HepG2 (cell line): ENCODE measurements around the gene CLNS1A. TPM values are rescaled to one million over a fixed set of nuclear protein-coding genes. Genes with fewer than 3 reads are reported as not detected.

ENCODE experiments used
- ATAC-seq: fragments of 200-7000 bp; cut with Tn5 transposase; 3 replicates; pipeline ENCODE4 v1.9.1; 2020; ENCODE audit warnings: mild to moderate bottlenecking, moderate library complexity
- BruUV-seq: library from RNA; stranded (reverse); fragments of 400-500 nt; replicated peaks from 2 replicates; lab custom pipeline; 2021; lab: Mats Ljungman, UMichigan
- CTCF ChIA-PET: fragments of 300-600 bp; formaldehyde crosslinking; extraction: SDS; loops from one replicate; lab custom pipeline; 2021; ENCODE audit warnings: low total read pairs, inconsistent platforms, low intra/inter-chr PET ratio; lab: Yijun Ruan, JAX
- POLR2A ChIA-PET: fragments of 350-600 bp; sonication (Branson Sonifier 250); formaldehyde crosslinking; loops from one replicate; lab custom pipeline; 2020; ENCODE audit warnings: antibody characterized with exemption, inconsistent platforms; lab: Yijun Ruan, JAX
- DNase-seq: peaks from one replicate; pipeline ENCODE4 v3.0.0-alpha.2; 2015; ENCODE audit warnings: low spot score
- FAIRE-seq: peaks from 3 replicates; lab custom pipeline; 2011; peaks lifted over from hg19 to GRCh38; lab: Jason Lieb, UNC
- H2AFZ ChIP-seq: one replicate; pipeline ENCODE4 v1.6.1; 2011; ENCODE audit warnings: low read length, inconsistent platforms
- H3K27ac ChIP-seq: fragments of 300-600 bp; 3 replicates; pipeline ENCODE4 v1.8.0; 2011; ENCODE audit warnings: mixed run types, mild to moderate bottlenecking, mixed read lengths, low read length, inconsistent platforms; ENCODE audit not compliant: insufficient read depth; ENCODE audit errors: extremely low read length
- H3K27me3 ChIP-seq, 2 experiments: fragments of 200-600 bp in 1 of 2; 2 replicates in 1 of 2; 3 replicates in 1 of 2; pipeline versions ENCODE4 v1.6.0 to v1.8.0; 2011; ENCODE audit warnings: low read length in 2 of 2, mild to moderate bottlenecking in 2 of 2, moderate library complexity in 2 of 2, inconsistent platforms in 1 of 2; ENCODE audit not compliant: insufficient read depth in 2 of 2, control insufficient read depth in 1 of 2
- H3K36me3 ChIP-seq, 2 experiments: fragments of 200-600 bp in 1 of 2; replicated peaks in 1 of 2; 2 replicates in 1 of 2; 3 replicates in 1 of 2; pipeline versions ENCODE4 v1.5.1 to v1.8.0; 2011; ENCODE audit warnings: low read length in 2 of 2, inconsistent platforms in 1 of 2; ENCODE audit not compliant: insufficient read depth in 2 of 2, control insufficient read depth in 1 of 2
- H3K4me1 ChIP-seq: 2 replicates; pipeline ENCODE4 v1.5.1; 2012; ENCODE audit warnings: low read length, inconsistent platforms; ENCODE audit not compliant: insufficient read depth
- H3K4me2 ChIP-seq: 2 replicates; pipeline ENCODE4 v1.6.0; 2011; ENCODE audit warnings: low read depth, low read length, inconsistent platforms
- H3K4me3 ChIP-seq, 3 experiments: fragments of 200-600 bp in 1 of 3; sonication (generic), shearing (Covaris generic) in 1 of 3; replicated peaks in 1 of 3; 2 replicates each; pipeline ENCODE4 v1.5.1; 2011 to 2016; ENCODE audit warnings: low read length in 3 of 3, inconsistent platforms in 2 of 3, low read depth in 2 of 3, mild to moderate bottlenecking in 2 of 3, control low read depth in 1 of 3, mixed read lengths in 1 of 3; ENCODE audit not compliant: insufficient read depth in 1 of 3
- H3K79me2 ChIP-seq: one replicate; pipeline ENCODE4 v1.6.1; 2011; ENCODE audit warnings: low read length, inconsistent platforms; ENCODE audit not compliant: insufficient read depth
- H3K9ac ChIP-seq: 2 replicates; pipeline ENCODE4 v1.6.0; 2011; ENCODE audit warnings: mild to moderate bottlenecking, low read depth, low read length, inconsistent platforms; ENCODE audit not compliant: insufficient read depth
- H3K9me3 ChIP-seq: 2 replicates; pipeline ENCODE4 v1.5.1; 2012; ENCODE audit warnings: mild to moderate bottlenecking, low read length
- H4K20me1 ChIP-seq: 2 replicates; pipeline ENCODE4 v1.6.0; 2011; ENCODE audit warnings: inconsistent platforms, mild to moderate bottlenecking, low read length, moderate library complexity; ENCODE audit not compliant: insufficient read depth
- ADNP ChIP-seq: sonication (generic); formaldehyde crosslinking; IDR thresholded peaks from 2 replicates; pipeline ENCODE4 v1.4.0; 2020; ENCODE audit warnings: missing genetic modification reagents
- CEBPB ChIP-seq: IDR thresholded peaks from 2 replicates; pipeline ENCODE4 v1.6.1; 2011; ENCODE audit warnings: low read depth, low read length, improper control_type of control experiment, borderline replicate concordance
- LCORL ChIP-seq, 2 experiments: fragments of 450-650 bp in 1 of 2; sonication (generic) in 1 of 2; formaldehyde crosslinking in 1 of 2; IDR thresholded peaks; 2 replicates each; pipeline versions ENCODE4 v1.5.0 to v1.6.1; 2017 to 2020; ENCODE audit warnings: antibody characterized with exemption in 1 of 2, missing genetic modification reagents in 1 of 2
- MAF1 ChIP-seq: sonication (generic); formaldehyde crosslinking; IDR thresholded peaks from 2 replicates; pipeline ENCODE4 v1.5.0; 2020; ENCODE audit warnings: missing genetic modification reagents, borderline replicate concordance
- ZFP91 ChIP-seq: sonication (generic); formaldehyde crosslinking; IDR thresholded peaks from 2 replicates; pipeline ENCODE4 v1.9.0; 2022; ENCODE audit warnings: missing genetic modification reagents, mild to moderate bottlenecking, borderline replicate concordance
- ZMYM4 ChIP-seq: sonication (generic); formaldehyde crosslinking; IDR thresholded peaks from 2 replicates; pipeline ENCODE4 v1.8.1; 2023; ENCODE audit warnings: mild to moderate bottlenecking, missing genetic modification reagents
- ZNF30 ChIP-seq: sonication (generic); formaldehyde crosslinking; IDR thresholded peaks from 2 replicates; pipeline ENCODE4 v1.5.0; 2020; ENCODE audit warnings: mild to moderate bottlenecking, missing genetic modification reagents
- WGBS: methylation state at CpG from one replicate; pipeline ENCODE4 v1.1.6; 2017; ENCODE audit warnings: low lambda C conversion rate; 5-methylcytosine and 5-hydroxymethylcytosine counted together
- in situ Hi-C: cut with HindIII; loops from 2 replicates; pipeline ENCODE4 v1.10.0; 2017; ENCODE audit warnings: low pct_unique_long_range_greater_than_20kb; ENCODE audit not compliant: extremely low pct_ligation_motif_present
- intact Hi-C: fragments of 100-400 bp; cut with micrococcal nuclease; formaldehyde crosslinking; loops from one replicate; pipeline ENCODE4 v1.10.0; 2022; ENCODE audit not compliant: unreplicated experiment
- polyA plus RNA-seq, 8 experiments: library from polyadenylated mRNA; depleted of rRNA in 3 of 8; stranded (reverse) in 7 of 8; unstranded in 1 of 8; fragments of >200 nt; fragmentation: Illumina TruSeq in 4 of 8; extraction: Trizol in 4 of 8; gene quantifications; 2 replicates each; pipeline versions ENCODE4 v1.2.1 to v1.2.3, GENCODE V29; 2011 to 2016; ENCODE audit warnings: low read depth in 4 of 8, missing spikeins in 1 of 8, mixed read lengths in 1 of 8; ENCODE audit not compliant: insufficient read depth in 1 of 8
- total RNA-seq, 5 experiments: library from RNA; depleted of rRNA; stranded (reverse); fragments of >200 nt; fragmentation: Illumina TruSeq; extraction: Trizol; gene quantifications; 2 replicates each; pipeline ENCODE4 v1.2.3, GENCODE V29; 2016; ENCODE audit warnings: low read depth in 1 of 5
- TF ChIP-seq, protein P1 (sequence below): sonication (generic); formaldehyde crosslinking; IDR thresholded peaks from 2 replicates; pipeline ENCODE4 v1.5.0; 2020; ENCODE audit warnings: missing genetic modification reagents
- TF ChIP-seq, protein P2 (sequence below): sonication (generic); formaldehyde crosslinking; IDR thresholded peaks from 2 replicates; pipeline ENCODE4 v1.4.0; 2020; ENCODE audit warnings: mild to moderate bottlenecking, missing genetic modification reagents
- TF ChIP-seq, protein P3 (sequence below), 2 experiments: IDR thresholded peaks; 2 replicates each; pipeline ENCODE4 v1.6.1; 2011 to 2012; ENCODE audit warnings: low read length in 2 of 2, borderline replicate concordance in 1 of 2, low read depth in 1 of 2, mild to moderate bottlenecking in 1 of 2, moderate library complexity in 1 of 2

Gene CLNS1A
- total and polyA plus RNA-seq, 2 of the 13 experiments (the other 11 are each of a cell fraction or from before 2014, with no cell fraction given) = 158 to 219 TPM

GRCh38 chr11:77687088-77687487 is 49.5 kb upstream of the CLNS1A start:
- Histone ChIP-seq H3K4me2 (no peak overlapping the region), H3K36me3 (peaks cover 5 to 37% of the 10 kb centered on the region in 2 experiments), H3K4me3 (no peak overlapping the region), H4K20me1 (no peaks in the 10 kb centered on the region), H3K27me3 (no peaks in the 10 kb centered on the region), H3K27ac (no peak overlapping the region), H2AFZ (no peak overlapping the region), H3K9me3 (no peaks in the 10 kb centered on the region), H3K4me1 (no peaks in the 10 kb centered on the region), H3K79me2 (no peaks in the 10 kb centered on the region)
- ChIA-PET POLR2A (no interaction called here), CTCF (no interaction called here)
- ATAC-seq = no peak
- no peak for FAIRE-seq
- no peak for DNase-seq
- in situ Hi-C loops (no loop called here), intact Hi-C loops (no loop called here)
- no TSS peak for BruUV-seq
- TF ChIP-seq LCORL (IDR thresholded peaks at IDR 0.05) (0 out of 2 replicates have a peak, but pooled peaks have one; percentile 52), LCORL (CRISPR knock-in tag; IDR thresholded peaks at IDR 0.05) (no peak)
- TF ChIP-seq, protein P1, sequence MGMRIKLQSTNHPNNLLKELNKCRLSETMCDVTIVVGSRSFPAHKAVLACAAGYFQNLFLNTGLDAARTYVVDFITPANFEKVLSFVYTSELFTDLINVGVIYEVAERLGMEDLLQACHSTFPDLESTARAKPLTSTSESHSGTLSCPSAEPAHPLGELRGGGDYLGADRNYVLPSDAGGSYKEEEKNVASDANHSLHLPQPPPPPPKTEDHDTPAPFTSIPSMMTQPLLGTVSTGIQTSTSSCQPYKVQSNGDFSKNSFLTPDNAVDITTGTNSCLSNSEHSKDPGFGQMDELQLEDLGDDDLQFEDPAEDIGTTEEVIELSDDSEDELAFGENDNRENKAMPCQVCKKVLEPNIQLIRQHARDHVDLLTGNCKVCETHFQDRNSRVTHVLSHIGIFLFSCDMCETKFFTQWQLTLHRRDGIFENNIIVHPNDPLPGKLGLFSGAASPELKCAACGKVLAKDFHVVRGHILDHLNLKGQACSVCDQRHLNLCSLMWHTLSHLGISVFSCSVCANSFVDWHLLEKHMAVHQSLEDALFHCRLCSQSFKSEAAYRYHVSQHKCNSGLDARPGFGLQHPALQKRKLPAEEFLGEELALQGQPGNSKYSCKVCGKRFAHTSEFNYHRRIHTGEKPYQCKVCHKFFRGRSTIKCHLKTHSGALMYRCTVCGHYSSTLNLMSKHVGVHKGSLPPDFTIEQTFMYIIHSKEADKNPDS (CRISPR knock-in tag) = no peak
- TF ChIP-seq, all 625 proteins: peak for 1
- no peak overlapping the region for H3K9ac ChIP-seq

DNA sequence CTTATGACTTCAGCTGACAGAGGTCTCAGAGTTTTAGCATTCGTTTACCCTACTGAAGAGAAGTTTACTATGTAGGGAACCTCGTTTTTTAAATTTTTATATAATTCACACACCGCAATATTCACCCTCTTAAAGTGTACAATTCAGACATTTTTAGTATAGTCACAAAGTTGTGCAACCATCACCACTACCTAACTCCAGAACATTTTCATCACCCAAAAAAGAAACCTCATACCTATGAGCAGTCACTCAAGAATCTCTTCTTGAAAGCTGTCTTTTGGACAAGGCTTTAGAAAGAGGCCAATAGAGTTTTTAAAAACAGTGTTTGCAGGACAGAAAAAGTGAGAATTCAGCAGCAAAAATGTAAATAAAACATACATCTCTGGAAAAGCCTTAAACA is 39.5 kb upstream of the CLNS1A start:
- Histone ChIP-seq H2AFZ (no peak overlapping the region), H4K20me1 (no peaks in the 10 kb centered on the region), H3K36me3 (peaks cover 11 to 36% of the 10 kb centered on the region in 2 experiments), H3K4me1 (peaks cover 12% of the 10 kb centered on the region), H3K79me2 (no peaks in the 10 kb centered on the region), H3K27me3 (no peaks in the 10 kb centered on the region), H3K9ac (no peak overlapping the region), H3K27ac (no peak overlapping the region), H3K4me3 (no peak overlapping the region), H3K9me3 (no peaks in the 10 kb centered on the region), H3K4me2 (no peak overlapping the region)
- FAIRE-seq (no peak), ATAC-seq (no peak), DNase-seq (no peak)
- CTCF ChIA-PET = no interaction called here
- WGBS = 98% methylated on average over 3 of the region's 3 CpGs
- POLR2A ChIA-PET = no interaction called here
- intact Hi-C loops (no loop called here), in situ Hi-C loops (no loop called here)
- no TSS peak for BruUV-seq
- TF ChIP-seq ZMYM4 (CRISPR knock-in tag) (no peak), ADNP (CRISPR knock-in tag) (no peak), ZFP91 (no peak), MAF1 (no peak), CEBPB (no peak), ZNF30 (no peak)
- TF ChIP-seq, protein P2, sequence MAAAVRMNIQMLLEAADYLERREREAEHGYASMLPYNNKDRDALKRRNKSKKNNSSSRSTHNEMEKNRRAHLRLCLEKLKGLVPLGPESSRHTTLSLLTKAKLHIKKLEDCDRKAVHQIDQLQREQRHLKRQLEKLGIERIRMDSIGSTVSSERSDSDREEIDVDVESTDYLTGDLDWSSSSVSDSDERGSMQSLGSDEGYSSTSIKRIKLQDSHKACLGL (CRISPR knock-in tag) = no peak
- TF ChIP-seq, protein P3, sequence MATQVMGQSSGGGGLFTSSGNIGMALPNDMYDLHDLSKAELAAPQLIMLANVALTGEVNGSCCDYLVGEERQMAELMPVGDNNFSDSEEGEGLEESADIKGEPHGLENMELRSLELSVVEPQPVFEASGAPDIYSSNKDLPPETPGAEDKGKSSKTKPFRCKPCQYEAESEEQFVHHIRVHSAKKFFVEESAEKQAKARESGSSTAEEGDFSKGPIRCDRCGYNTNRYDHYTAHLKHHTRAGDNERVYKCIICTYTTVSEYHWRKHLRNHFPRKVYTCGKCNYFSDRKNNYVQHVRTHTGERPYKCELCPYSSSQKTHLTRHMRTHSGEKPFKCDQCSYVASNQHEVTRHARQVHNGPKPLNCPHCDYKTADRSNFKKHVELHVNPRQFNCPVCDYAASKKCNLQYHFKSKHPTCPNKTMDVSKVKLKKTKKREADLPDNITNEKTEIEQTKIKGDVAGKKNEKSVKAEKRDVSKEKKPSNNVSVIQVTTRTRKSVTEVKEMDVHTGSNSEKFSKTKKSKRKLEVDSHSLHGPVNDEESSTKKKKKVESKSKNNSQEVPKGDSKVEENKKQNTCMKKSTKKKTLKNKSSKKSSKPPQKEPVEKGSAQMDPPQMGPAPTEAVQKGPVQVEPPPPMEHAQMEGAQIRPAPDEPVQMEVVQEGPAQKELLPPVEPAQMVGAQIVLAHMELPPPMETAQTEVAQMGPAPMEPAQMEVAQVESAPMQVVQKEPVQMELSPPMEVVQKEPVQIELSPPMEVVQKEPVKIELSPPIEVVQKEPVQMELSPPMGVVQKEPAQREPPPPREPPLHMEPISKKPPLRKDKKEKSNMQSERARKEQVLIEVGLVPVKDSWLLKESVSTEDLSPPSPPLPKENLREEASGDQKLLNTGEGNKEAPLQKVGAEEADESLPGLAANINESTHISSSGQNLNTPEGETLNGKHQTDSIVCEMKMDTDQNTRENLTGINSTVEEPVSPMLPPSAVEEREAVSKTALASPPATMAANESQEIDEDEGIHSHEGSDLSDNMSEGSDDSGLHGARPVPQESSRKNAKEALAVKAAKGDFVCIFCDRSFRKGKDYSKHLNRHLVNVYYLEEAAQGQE (IDR thresholded peaks at IDR 0.05; ENCODE audit: borderline replicate concordance in 1 of 2, low read depth in 1 of 2, low read length in 2 of 2) = no peak
